PC-9 (cell line): ENCODE results near the gene KCNH1. TPM values are rescaled to one million over a fixed set of nuclear protein-coding genes. Genes with fewer than 3 reads are reported as not detected.

ENCODE experiments used
- BruUV-seq: library from RNA; stranded (reverse); fragments of 400-500 nt; replicated peaks from 2 replicates; lab custom pipeline; 2021; lab: Mats Ljungman, UMichigan
- CTCF ChIA-PET: fragments of 300-600 bp; sonication (Branson Sonifier 250); formaldehyde crosslinking; loops from one replicate; lab custom pipeline; 2022; ENCODE audit warnings: antibody characterized with exemption; lab: Charles Lee
- POLR2A ChIA-PET: fragments of 300-600 bp; sonication (Branson Sonifier 250); formaldehyde crosslinking; loops from one replicate; lab custom pipeline; 2022; ENCODE audit warnings: antibody characterized with exemption; ENCODE audit not compliant: unreplicated experiment; lab: Charles Lee
- DNase-seq, 2 experiments: peaks; one replicate each; pipeline versions ENCODE4 v3.0.0 to v3.0.0-alpha.2; 2015 to 2022; ENCODE audit warnings: mixed read lengths in 1 of 2
- H2AFZ ChIP-seq: fragments of 200-600 bp; sonication (generic); 2 replicates; pipeline ENCODE4 v1.8.1; 2017; ENCODE audit warnings: antibody characterized with exemption
- H3F3A ChIP-seq: fragments of 200-600 bp; sonication (generic); 2 replicates; pipeline ENCODE4 v1.8.1; 2017; ENCODE audit warnings: antibody characterized with exemption, mild to moderate bottlenecking, low read depth; ENCODE audit not compliant: insufficient read depth
- H3K27ac ChIP-seq: fragments of 200-600 bp; sonication (generic); 2 replicates; pipeline ENCODE4 v1.6.1; 2016; ENCODE audit warnings: mixed run types
- H3K27me3 ChIP-seq: fragments of 200-600 bp; sonication (generic); 2 replicates; pipeline ENCODE4 v1.6.1; 2016; ENCODE audit warnings: low read depth, mixed run types; ENCODE audit not compliant: insufficient read depth
- H3K36me3 ChIP-seq: fragments of 200-600 bp; sonication (generic); 2 replicates; pipeline ENCODE4 v1.6.1; 2016; ENCODE audit warnings: low read depth, mixed run types
- H3K4me1 ChIP-seq: fragments of 200-600 bp; sonication (generic); replicated peaks from 2 replicates; pipeline ENCODE4 v1.6.1; 2016; ENCODE audit warnings: mixed run types; ENCODE audit not compliant: insufficient read depth
- H3K4me2 ChIP-seq: fragments of 200-600 bp; sonication (generic); 2 replicates; pipeline ENCODE4 v1.6.1; 2017; ENCODE audit warnings: mixed run types
- H3K4me3 ChIP-seq: fragments of 200-600 bp; sonication (generic); 2 replicates; pipeline ENCODE4 v1.6.1; 2016; ENCODE audit warnings: mixed run types
- H3K79me2 ChIP-seq: fragments of 200-600 bp; sonication (generic); 2 replicates; pipeline ENCODE4 v1.6.1; 2017; ENCODE audit warnings: low read depth, mixed run types
- H3K9me2 ChIP-seq: fragments of 200-600 bp; sonication (generic); 2 replicates; pipeline ENCODE4 v1.8.1; 2017; ENCODE audit warnings: mild to moderate bottlenecking; ENCODE audit not compliant: insufficient read depth
- H3K9me3 ChIP-seq: fragments of 200-600 bp; sonication (generic); 2 replicates; pipeline ENCODE4 v1.8.1; 2016; ENCODE audit warnings: low read depth; ENCODE audit not compliant: insufficient read depth
- H4K20me1 ChIP-seq: fragments of 200-600 bp; sonication (generic); 2 replicates; pipeline ENCODE4 v1.8.1; 2017; ENCODE audit not compliant: insufficient read depth
- EZH2 ChIP-seq: fragments of 200-600 bp; sonication (generic); IDR thresholded peaks from 2 replicates; pipeline ENCODE4 v1.8.0; 2017; ENCODE audit warnings: antibody characterized with exemption, low read depth
- intact Hi-C: fragments of 100-400 bp; cut with micrococcal nuclease; formaldehyde crosslinking; loops from one replicate; pipeline ENCODE4 v1.10.0; 2022; ENCODE audit not compliant: unreplicated experiment
- total RNA-seq: library from RNA; stranded (reverse); gene quantifications from 2 replicates; pipeline ENCODE4 v1.2.3, GENCODE V29; 2021
- TF ChIP-seq, protein P1 (sequence below): fragments of 200-600 bp; sonication (generic); conservative IDR thresholded peaks from 2 replicates; pipeline ENCODE4 v1.6.1; 2017; ENCODE audit warnings: mixed run types, antibody characterized with exemption, mild to moderate bottlenecking, moderate library complexity

Gene KCNH1
- total RNA-seq, 1 experiment from 2014 or later, result not detected

DNA sequence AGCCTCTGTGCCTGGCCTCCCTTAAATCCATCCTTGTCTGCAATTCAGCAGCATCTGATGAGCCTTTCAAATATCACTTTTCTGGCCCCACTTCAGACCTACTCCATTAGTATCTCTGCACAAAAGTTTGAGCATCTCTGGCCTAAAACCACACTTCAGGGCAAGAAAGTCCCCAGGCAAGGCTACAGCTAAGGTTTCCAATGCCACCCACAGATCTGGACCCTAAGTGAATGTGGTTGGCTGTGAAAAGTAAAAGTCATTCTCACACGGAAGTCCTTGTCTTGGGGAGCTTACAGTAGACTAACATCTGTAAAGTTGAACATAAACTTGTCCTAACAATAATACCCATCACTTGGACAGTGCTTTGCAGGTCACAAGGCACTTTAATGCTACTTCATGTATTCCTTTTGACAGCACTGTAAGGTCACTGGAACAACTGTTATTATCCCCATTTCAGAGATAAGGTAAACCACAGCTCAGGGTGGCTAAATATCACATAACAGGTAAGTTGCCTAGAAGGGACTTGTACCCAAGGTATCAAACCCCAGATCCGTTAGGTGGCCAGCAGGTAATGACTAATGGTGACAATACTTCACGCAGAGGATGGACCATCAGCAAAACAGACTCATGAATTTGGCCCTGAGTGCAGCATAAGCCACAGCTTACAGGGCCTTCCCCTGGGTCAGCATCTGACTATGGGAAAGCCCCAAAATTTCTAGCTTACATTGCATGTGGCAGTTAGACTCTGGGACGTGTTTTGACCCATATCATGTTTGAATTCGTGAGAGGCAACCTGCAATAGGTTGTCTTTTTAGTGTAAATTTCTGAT is 449.3 kb downstream of the KCNH1 start:
- no TSS peak for BruUV-seq
- TF ChIP-seq, protein P1, sequence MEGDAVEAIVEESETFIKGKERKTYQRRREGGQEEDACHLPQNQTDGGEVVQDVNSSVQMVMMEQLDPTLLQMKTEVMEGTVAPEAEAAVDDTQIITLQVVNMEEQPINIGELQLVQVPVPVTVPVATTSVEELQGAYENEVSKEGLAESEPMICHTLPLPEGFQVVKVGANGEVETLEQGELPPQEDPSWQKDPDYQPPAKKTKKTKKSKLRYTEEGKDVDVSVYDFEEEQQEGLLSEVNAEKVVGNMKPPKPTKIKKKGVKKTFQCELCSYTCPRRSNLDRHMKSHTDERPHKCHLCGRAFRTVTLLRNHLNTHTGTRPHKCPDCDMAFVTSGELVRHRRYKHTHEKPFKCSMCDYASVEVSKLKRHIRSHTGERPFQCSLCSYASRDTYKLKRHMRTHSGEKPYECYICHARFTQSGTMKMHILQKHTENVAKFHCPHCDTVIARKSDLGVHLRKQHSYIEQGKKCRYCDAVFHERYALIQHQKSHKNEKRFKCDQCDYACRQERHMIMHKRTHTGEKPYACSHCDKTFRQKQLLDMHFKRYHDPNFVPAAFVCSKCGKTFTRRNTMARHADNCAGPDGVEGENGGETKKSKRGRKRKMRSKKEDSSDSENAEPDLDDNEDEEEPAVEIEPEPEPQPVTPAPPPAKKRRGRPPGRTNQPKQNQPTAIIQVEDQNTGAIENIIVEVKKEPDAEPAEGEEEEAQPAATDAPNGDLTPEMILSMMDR, result no peak
- no peak for TF ChIP-seq EZH2
- H3K9me2 ChIP-seq, result no peaks in the 10 kb centered on the region
- no peaks in the 10 kb centered on the region for H3K79me2 ChIP-seq
- H3K4me3 ChIP-seq, result no peak overlapping the region
- DNase-seq, result no peak
- no peak overlapping the region for H2AFZ ChIP-seq
- ChIA-PET POLR2A (no interaction called here), CTCF (no interaction called here)
- no peaks in the 10 kb centered on the region for H3K9me3 ChIP-seq
- H3K4me2 ChIP-seq, result no peak overlapping the region
- no peaks in the 10 kb centered on the region for H3K27me3 ChIP-seq
- intact Hi-C loops, result loop anchor here (5.0 kb wide), 1 partner anchor 102 kb away; no protein-coding TSS in a partner anchor
- H3F3A ChIP-seq, result no peaks in the 10 kb centered on the region
- no peaks in the 10 kb centered on the region for H3K4me1 ChIP-seq
- no peak overlapping the region for H3K27ac ChIP-seq
- no peaks in the 10 kb centered on the region for H4K20me1 ChIP-seq
- no peaks in the 10 kb centered on the region for H3K36me3 ChIP-seq

DNA sequence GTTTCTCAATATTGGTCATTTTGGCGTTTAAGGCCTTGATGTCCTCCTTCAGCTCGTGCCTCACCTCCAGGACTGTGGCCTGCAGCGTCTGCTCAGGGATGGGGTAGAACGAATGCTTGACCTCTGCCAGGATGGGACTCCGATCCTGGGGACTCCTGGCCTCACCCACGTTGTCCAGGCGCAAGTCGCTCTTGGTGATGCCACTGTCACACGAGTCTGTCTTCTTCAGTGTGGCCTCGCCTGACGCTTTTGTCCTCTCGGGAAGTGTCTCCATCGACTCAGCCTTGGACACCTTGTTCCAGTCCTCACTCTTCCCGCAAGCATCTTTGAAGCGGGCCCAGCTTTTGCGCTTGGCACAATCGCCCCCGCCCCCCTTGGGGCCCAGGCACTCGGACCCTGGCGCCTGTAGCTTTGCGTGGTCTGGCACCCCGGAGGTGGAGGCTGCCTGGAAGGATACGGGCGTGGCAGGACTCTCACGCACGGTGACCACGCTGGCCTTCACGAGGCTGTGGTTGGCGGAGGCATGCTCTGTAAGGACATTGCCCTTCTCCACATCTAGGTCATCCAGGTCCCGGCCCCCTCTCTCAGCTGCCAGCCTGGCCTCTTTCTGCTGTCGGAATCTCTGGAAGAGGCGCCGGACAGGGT is 450.4 kb downstream of the KCNH1 start:
- no peaks in the 10 kb centered on the region for H3F3A ChIP-seq
- no peak overlapping the region for H3K27ac ChIP-seq
- no peak overlapping the region for H3K4me2 ChIP-seq
- no peaks in the 10 kb centered on the region for H3K4me1 ChIP-seq
- intact Hi-C loops, result loop anchor here (5.0 kb wide), 1 partner anchor 101 kb away; no protein-coding TSS in a partner anchor
- no peaks in the 10 kb centered on the region for H3K9me2 ChIP-seq
- CTCF ChIA-PET, result no interaction called here
- TF ChIP-seq, protein P1, result no peak
- TF ChIP-seq EZH2, result no peak
- no TSS peak for BruUV-seq
- H4K20me1 ChIP-seq, result no peaks in the 10 kb centered on the region
- no peaks in the 10 kb centered on the region for H3K9me3 ChIP-seq
- no peaks in the 10 kb centered on the region for H3K79me2 ChIP-seq
- no peak overlapping the region for H2AFZ ChIP-seq
- POLR2A ChIA-PET, result no interaction called here
- DNase-seq, result no peak
- H3K27me3 ChIP-seq, result no peaks in the 10 kb centered on the region
- no peaks in the 10 kb centered on the region for H3K36me3 ChIP-seq
- no peak overlapping the region for H3K4me3 ChIP-seq

DNA sequence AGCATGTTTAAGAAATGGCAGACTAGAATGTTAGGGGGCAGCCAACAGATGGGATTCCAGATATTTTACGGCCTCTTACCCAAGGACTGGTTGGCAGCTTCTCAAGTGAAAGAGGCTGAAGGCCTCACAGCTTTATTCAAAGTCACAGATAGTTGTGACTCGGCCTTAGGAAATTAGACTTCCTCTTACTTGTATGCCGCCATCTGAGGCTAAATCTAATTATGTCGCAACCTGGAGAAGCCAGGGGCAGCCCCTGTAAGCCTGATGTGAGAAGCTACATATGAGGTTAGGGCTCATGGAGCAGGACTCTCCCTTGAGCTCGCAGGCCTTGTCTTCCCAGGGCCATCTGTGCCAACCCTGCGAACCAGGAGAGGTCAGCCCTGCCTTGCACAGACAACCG is 452.8 kb downstream of the KCNH1 start:
- Histone ChIP-seq H3K9me2 (no peaks in the 10 kb centered on the region), H3K4me2 (no peak overlapping the region), H3F3A (no peaks in the 10 kb centered on the region), H3K27ac (no peak overlapping the region), H3K36me3 (no peaks in the 10 kb centered on the region), H3K79me2 (no peaks in the 10 kb centered on the region), H3K9me3 (no peaks in the 10 kb centered on the region), H4K20me1 (no peaks in the 10 kb centered on the region), H3K4me1 (no peaks in the 10 kb centered on the region), H3K4me3 (no peak overlapping the region), H3K27me3 (no peaks in the 10 kb centered on the region), H2AFZ (no peak overlapping the region)
- ChIA-PET POLR2A (no interaction called here), CTCF (no interaction called here)
- TF ChIP-seq, protein P1, result no peak
- no peak for TF ChIP-seq EZH2
- no peak for DNase-seq
- intact Hi-C loops, result loop anchor here (5.0 kb wide), 1 partner anchor 99 kb away; no protein-coding TSS in a partner anchor
- no TSS peak for BruUV-seq
